ENCODE data around the gene RET.

GRCh38 chr10:43043342-43043772 lies 33.5 kb upstream of the RET start:
- TF ChIP-seq POLR2AphosphoS5 (IDR thresholded peaks at IDR 0.05) (no peak), POLR2A (IDR thresholded peaks at IDR 0.05) (no peak)
